Measurements from ENCODE around the gene PRPF39.
"Not testable (repeated sequence)": the region's sequence is repeated elsewhere in the genome, so short reads cannot be mapped to it uniquely, and the experiment has no call there.

The PRPF39 gene, protein sequence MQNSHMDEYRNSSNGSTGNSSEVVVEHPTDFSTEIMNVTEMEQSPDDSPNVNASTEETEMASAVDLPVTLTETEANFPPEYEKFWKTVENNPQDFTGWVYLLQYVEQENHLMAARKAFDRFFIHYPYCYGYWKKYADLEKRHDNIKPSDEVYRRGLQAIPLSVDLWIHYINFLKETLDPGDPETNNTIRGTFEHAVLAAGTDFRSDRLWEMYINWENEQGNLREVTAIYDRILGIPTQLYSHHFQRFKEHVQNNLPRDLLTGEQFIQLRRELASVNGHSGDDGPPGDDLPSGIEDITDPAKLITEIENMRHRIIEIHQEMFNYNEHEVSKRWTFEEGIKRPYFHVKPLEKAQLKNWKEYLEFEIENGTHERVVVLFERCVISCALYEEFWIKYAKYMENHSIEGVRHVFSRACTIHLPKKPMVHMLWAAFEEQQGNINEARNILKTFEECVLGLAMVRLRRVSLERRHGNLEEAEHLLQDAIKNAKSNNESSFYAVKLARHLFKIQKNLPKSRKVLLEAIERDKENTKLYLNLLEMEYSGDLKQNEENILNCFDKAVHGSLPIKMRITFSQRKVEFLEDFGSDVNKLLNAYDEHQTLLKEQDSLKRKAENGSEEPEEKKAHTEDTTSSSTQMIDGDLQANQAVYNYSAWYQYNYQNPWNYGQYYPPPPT

GRCh38 chr14:45083976-45084722 lies at the start of gene PRPF39:
Gene PRPF39, plus strand, starts transcription at chr14:45084116. Its CDS starts 11,124 bp downstream, at chr14:45095240.
- DNase-seq, result peak; percentile 96

GRCh38 chr14:45034730-45035129 lies 49.2 kb upstream of the PRPF39 start:
- no peak for DNase-seq

DNA sequence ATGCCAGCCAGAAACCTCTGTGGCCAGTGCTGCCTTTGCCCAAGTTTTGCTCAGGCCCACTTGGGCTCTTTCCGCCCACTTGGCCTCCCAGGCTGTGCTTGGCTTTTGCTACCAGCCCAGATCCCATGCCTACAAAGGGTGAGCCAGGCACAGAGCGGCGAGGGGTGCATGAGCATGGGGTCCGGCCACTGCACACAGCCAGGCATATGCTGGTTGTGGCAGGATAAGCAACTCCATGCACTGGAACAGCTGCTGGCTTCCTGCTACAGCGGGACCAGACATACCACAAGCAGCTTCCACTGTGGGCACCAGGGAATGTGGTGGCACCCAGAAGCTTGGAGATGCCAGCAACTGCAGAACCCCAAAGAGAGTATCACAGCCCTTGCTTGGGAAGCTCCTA lies 45.7 kb upstream of the PRPF39 start:
- no peak for DNase-seq

GRCh38 chr14:45038865-45039264 lies 45.1 kb upstream of the PRPF39 start:
- DNase-seq, result no peak

DNA sequence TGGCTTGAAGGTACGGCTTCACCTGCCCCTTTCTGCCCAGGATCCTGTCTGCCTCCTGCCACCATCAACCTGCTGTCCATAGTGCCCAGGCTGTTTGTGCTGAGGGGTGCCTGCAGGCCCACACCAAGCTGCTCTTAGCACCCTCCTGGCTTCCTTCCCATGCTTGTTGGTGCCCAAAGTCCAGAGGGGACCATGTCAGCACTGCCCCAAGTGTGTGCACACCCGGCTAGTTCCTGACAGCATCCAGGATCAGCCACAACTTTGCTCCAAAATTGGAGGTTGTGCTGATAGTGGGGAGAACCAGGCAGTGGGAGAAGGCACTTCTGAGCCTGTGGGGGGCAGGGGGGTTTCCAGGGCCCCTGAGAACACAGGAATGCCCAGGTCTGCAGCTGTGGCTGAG lies 44.5 kb upstream of the PRPF39 start:
- no peak for DNase-seq

- no peak for DNase-seq
Measured at GRCh38 chr14:45041641-45042040, 42.3 kb upstream of the PRPF39 start.

DNA sequence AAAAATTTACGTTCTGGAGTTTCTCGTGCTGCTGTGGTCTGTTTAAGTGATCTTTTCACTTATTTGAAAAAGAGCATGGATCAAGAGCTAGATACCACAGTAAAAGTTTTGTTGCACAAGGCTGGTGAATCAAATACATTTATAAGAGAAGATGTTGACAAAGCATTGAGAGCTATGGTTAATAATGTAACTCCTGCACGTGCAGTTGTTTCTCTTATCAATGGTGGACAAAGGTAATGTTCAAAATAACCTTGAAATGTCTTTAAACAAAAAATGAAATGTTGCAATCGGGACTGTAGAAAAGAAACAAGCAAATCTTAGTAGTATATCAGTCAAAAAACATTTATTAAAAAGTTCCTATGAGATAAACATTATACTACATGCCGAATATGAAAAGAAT lies 39.3 kb upstream of the PRPF39 start:
- DNase-seq, result no peak

DNA sequence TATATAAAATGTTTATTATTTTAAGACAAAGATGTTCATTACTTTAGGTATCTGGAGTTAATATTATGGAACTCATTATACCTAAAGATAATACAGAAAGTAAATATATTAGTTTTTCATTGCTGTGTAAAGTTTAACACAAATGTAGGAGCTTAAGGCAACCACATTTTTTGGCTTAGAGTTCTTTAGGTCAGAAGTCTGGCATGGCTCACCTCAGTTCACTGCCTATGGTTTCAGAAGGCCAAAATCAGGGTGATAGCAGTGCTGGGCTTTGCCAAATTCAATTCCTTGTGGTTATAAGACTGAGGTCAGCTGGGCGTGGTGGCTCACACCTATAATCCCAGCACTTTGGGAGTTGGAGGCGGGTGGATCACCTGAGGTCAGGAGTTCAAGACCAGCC lies 35.5 kb upstream of the PRPF39 start:
- DNase-seq, result no peak

DNA sequence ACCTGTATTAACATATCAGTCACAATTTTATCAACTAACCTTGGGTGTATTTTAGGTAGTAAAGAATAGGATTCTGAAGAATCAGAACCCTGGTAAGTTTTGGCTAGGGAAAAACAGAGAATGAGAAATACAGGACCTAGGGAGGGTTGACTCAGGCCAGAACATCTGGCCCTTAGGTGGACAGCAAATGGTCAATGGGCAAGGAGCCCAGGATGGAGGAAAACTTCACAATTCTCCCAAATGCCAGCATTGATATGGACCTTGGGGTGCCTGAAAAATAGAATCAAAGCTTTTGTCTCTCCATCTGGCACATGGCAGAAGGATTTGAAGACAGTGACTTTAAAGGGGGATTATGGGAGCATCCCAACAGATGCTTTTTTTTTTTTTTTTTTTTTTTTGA lies 32.7 kb upstream of the PRPF39 start:
- DNase-seq, result no peak

DNA sequence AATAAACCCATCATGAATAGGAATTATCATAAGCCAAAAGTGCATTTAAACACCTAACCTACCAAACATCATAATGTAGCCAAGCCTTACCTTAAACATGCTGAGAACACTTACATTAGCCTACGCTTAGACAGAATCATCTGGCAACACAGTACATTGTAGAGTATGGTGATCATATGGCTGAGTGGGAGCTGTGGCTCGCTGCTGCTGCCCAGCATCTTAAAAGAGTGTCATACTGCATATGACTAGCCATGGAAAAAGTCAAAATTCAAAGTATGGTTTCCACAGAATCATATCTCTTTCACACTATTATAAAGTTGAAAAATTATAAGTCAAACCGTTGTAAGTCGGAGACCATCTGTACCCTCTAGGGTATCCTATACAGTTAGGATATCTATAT lies 32.0 kb upstream of the PRPF39 start:
- no peak for DNase-seq

GRCh38 chr14:45057349-45057748 lies 26.6 kb upstream of the PRPF39 start:
- no peak for DNase-seq

DNA sequence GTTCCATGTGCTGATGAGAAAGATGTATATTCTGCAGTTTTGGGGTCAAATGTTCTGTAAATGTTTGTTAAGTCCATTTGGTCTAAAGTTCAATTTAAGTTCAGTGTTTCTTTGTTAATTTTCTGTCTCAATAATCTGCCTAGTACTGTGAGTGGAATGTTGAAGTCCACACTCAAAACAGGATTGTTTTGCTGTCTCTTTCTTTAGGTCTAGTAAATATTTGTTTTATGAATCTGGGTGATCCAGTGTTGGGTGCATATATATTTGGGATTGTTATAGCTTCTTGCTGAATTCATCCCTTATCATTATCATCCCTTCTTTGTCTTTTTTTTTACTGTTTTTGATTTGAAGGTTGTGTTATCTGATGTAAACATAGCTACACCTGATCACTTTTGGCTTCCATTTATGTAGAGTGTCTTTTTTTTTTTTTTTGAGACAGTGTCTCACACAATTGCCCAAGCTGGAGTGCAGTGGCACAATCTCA lies 26.0 kb upstream of the PRPF39 start:
- no peak for DNase-seq

- no peak for DNase-seq
Measured at GRCh38 chr14:45060551-45060950, 23.4 kb upstream of the PRPF39 start.

GRCh38 chr14:45065540-45065939 lies 18.4 kb upstream of the PRPF39 start:
- DNase-seq, result no peak

GRCh38 chr14:45065956-45066355 lies 18.0 kb upstream of the PRPF39 start:
- no peak for DNase-seq

DNA sequence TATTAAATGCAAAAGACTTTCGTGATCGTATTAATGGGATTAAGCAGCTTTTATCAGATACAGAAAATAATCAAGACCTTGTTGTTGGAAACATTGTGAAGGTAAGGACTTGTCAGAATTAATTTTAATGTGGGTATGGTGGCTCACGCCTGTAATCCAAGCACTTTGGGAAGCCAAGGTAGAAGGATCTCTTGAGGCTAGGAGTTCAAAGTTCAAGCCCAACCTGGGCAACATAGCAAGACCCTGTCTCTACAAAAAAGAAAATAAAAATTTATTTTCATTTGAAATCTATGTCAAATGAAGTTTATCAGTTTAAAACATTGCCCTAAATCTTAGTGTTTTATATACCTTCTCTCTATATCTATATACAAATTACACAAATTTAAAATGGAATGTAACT lies 17.2 kb upstream of the PRPF39 start:
- DNase-seq, result no peak

GRCh38 chr14:45068396-45068795 lies 15.5 kb upstream of the PRPF39 start:
- DNase-seq, result no peak

DNA sequence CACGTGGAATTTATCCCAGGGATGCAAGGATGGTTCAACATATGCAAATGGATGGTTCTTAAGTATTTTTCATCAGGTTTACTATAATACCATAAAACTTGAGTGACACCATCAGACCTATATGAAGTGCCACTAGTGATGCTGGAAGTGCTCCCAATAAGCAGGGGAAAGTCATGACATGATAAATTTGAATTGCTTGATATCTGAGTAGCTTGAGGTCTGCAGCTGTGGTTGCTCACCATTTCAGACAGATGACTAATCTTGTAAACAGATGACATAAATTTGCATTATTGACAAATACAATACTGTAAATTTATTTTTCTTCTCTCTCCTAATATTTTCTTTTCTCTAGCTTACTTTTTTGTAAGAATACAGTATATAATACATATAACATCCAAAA lies 13.7 kb upstream of the PRPF39 start:
- DNase-seq, result no peak

GRCh38 chr14:45072126-45072525 lies 11.8 kb upstream of the PRPF39 start:
- DNase-seq, result no peak

GRCh38 chr14:45073231-45073879 lies 10.6 kb upstream of the PRPF39 start:
- no peak for DNase-seq

DNA sequence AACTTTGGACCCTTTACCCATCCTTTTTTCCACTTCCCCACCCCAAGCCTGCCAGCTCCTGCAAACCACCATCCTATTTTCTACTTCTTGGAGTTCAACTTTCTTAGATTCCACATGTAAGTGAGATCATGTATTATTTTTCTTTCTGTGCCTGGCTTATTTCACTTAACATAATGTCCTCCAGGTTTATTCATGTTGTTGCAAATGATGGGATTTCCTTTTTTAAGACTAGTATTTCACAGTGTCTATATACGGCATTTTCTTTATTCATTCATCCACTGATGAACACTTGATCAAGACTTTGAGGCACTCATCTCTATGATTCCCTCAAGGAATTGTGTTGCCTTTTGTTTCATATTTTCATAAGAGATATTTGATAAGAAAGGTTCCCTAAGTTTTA lies 5.6 kb upstream of the PRPF39 start:
- DNase-seq, result no peak

DNA sequence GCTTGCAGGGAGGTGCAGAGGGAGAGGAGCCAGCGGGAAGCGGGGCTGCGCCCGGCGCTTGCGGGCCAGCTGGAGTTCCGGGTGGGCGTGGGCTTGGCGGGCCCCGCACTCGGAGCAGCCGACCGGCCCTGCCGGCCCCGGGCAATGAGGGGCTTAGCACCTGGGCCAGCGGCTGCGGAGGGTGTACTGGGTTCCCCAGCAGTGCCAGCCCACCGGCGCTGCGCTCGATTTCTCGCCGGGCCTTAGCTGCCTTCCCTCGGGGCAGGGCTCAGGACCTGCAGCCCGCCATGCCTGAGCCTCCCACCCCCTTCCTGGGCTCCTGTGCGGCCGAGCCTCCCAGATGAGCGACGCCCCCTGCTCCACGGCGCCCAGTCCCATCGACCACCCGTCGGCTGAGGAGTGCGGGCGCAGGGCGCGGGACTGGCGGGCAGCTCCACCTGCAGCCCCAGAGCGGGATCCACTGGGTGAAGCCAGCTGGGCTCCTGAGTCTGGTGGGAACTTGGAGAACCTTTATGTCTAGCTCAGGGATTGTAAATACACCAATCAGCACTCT lies 3.4 kb upstream of the PRPF39 start:
- DNase-seq, result not testable (repeated sequence)

DNA sequence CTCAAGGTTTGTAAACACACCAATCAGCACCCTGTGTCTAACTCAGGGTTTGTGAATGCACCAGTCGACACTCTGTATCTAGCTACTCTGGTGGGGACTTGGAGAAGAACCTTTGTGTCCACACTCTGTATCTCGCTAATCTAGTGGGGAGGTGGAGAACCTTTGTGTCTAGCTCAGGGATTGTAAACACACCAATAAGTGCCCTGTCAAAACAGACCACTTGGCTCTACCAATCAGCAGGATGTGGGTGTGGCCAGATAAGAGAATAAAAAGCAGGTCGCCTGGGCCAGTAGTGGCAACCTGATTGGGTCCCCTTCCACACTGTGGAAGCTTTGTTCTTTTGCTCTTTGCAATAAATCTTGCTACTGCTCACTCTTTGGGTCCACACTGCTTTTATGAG lies 2.8 kb upstream of the PRPF39 start:
- not testable (repeated sequence) for DNase-seq
